Natural killer cell treated with Interleukin-12 subunit alpha and Interleukin-12 subunit beta and Interleukin-15 and Interleukin-18, amount 100 ng/mL, for 72 hours (primary cell): Measurements from ENCODE around the gene HID1. TPM values are rescaled to one million over a fixed set of nuclear protein-coding genes. Genes with fewer than 3 reads are reported as not detected.

Source experiments
- ATAC-seq, 2 donors: fragments of 150-1000 bp; cut with Tn5 transposase in 1 of 2; sonication (Bioruptor Pico), chemical (Tn5 transposase) in 1 of 2; 2 replicates each; pipeline ENCODE4 v1.10.0; 2021
- DNase-seq: peaks from one replicate; pipeline ENCODE4 v3.0.0; 2022; ENCODE audit warnings: low spot score
- H3K27ac Mint-ChIP-seq, 2 donors: 1 replicate in 1 of 2; 2 replicates in 1 of 2; pipeline ENCODE4 v1.8.0; 2022; ENCODE audit warnings: mixed read lengths in 2 of 2, mild to moderate bottlenecking in 1 of 2, moderate library complexity in 1 of 2
- H3K27me3 Mint-ChIP-seq, 2 donors: 1 replicate in 1 of 2; 2 replicates in 1 of 2; pipeline ENCODE4 v1.8.0; 2022; ENCODE audit warnings: mixed read lengths in 2 of 2
- H3K36me3 Mint-ChIP-seq: one replicate; pipeline ENCODE4 v1.8.0; 2022; ENCODE audit warnings: mixed read lengths
- H3K4me1 Mint-ChIP-seq, 2 donors: 1 replicate in 1 of 2; 2 replicates in 1 of 2; pipeline ENCODE4 v1.8.0; 2022; ENCODE audit warnings: low read depth in 2 of 2, mixed read lengths in 2 of 2, mild to moderate bottlenecking in 1 of 2
- H3K4me3 Mint-ChIP-seq: one replicate; pipeline ENCODE4 v1.8.0; 2022; ENCODE audit warnings: mixed read lengths
- H3K9me3 Mint-ChIP-seq: 2 replicates; pipeline ENCODE4 v1.8.0; 2022; ENCODE audit warnings: mixed read lengths
- total RNA-seq, 2 donors: library from RNA; stranded (reverse); gene quantifications; one replicate each; pipeline ENCODE4 v1.2.3, GENCODE V29; 2022

HID1 gene
- total RNA-seq: under 1 TPM; 0.47 to 0.83 TPM

- peak within 1 kb of the TSS in 1 of 2 donors; percentile 56 for H3K27ac Mint-ChIP-seq
- H3K9me3 Mint-ChIP-seq: no peaks in the 10 kb centered on the region
- H3K27me3 Mint-ChIP-seq: peaks cover 8 to 13% of the 10 kb centered on the region in 2 donors
These were observed at the start of gene HID1 for GRCh38 chr17:74972107-74972972. HID1 (minus strand) TSS chr17:74972759; CDS start chr17:74972656, 103 bp downstream.

GRCh38 chr17:75020331-75021110 lies 48.0 kb upstream of the HID1 start:
- Mint-ChIP-seq H3K27ac (no peak overlapping the region), H3K4me3 (no peak overlapping the region), H3K9me3 (no peaks in the 10 kb centered on the region), H3K36me3 (peaks cover 12% of the 10 kb centered on the region), H3K4me1 (peaks cover 4 to 15% of the 10 kb centered on the region in 2 donors), H3K27me3 (no peaks in the 10 kb centered on the region)
- DNase-seq (no peak), ATAC-seq (no peak)

More at GRCh38 chr17:74972107-74972972, at the start of gene HID1:
- Mint-ChIP-seq H3K4me1 (peaks cover 5 to 6% of the 10 kb centered on the region in 2 donors), H3K4me3 (peak within 1 kb of the TSS; percentile 87), H3K36me3 (no peaks in the 10 kb centered on the region)
- ATAC-seq (peak; percentile 84 to 91), DNase-seq (no peak)

GRCh38 chr17:75019710-75020109 lies 47.2 kb upstream of the HID1 start:
- Mint-ChIP-seq H3K9me3 (no peaks in the 10 kb centered on the region), H3K27ac (no peak overlapping the region), H3K4me1 (peaks cover 3 to 16% of the 10 kb centered on the region in 2 donors), H3K27me3 (no peaks in the 10 kb centered on the region), H3K4me3 (no peak overlapping the region), H3K36me3 (peaks cover 17% of the 10 kb centered on the region)
- no peak for DNase-seq
- ATAC-seq: no peak

GRCh38 chr17:75019146-75019545 lies 46.6 kb upstream of the HID1 start:
- Mint-ChIP-seq H3K36me3 (peaks cover 17% of the 10 kb centered on the region), H3K27me3 (no peaks in the 10 kb centered on the region)

GRCh38 chr17:75013092-75013559 lies 40.6 kb upstream of the HID1 start:
- DNase-seq (no peak), ATAC-seq (no peak)
- H3K4me1 Mint-ChIP-seq: peaks cover 19 to 30% of the 10 kb centered on the region in 2 donors
- peak overlapping the region; percentile 82 to 83 for H3K27ac Mint-ChIP-seq
- H3K27me3 Mint-ChIP-seq: no peaks in the 10 kb centered on the region
- H3K9me3 Mint-ChIP-seq: no peaks in the 10 kb centered on the region
- peak overlapping the region; percentile 87 for H3K4me3 Mint-ChIP-seq
- H3K36me3 Mint-ChIP-seq: peaks cover 10% of the 10 kb centered on the region

More at GRCh38 chr17:75019146-75019545, 46.6 kb upstream of the HID1 start:
- Mint-ChIP-seq H3K27ac (no peak overlapping the region), H3K4me1 (peaks cover 4 to 16% of the 10 kb centered on the region in 2 donors), H3K4me3 (no peak overlapping the region), H3K9me3 (no peaks in the 10 kb centered on the region)
- DNase-seq: no peak
- ATAC-seq: no peak

- ATAC-seq (peak; percentile 95 to 96), DNase-seq (peak; percentile 89)
- Mint-ChIP-seq H3K9me3 (no peaks in the 10 kb centered on the region), H3K27ac (peak within 1 kb of the TSS; percentile 82 to 83), H3K27me3 (no peaks in the 10 kb centered on the region), H3K4me1 (peaks cover 19 to 30% of the 10 kb centered on the region in 2 donors), H3K4me3 (peak within 1 kb of the TSS; percentile 87), H3K36me3 (peaks cover 10% of the 10 kb centered on the region)
These were observed 40.0 kb upstream of the HID1 start, which contains the start of gene MRPL58 for GRCh38 chr17:75012346-75013091. MRPL58 (plus strand) TSS chr17:75012670; CDS start chr17:75012687, 17 bp downstream.

GRCh38 chr17:75012096-75012345 lies 39.5 kb upstream of the HID1 start:
- Mint-ChIP-seq H3K4me1 (peaks cover 19 to 30% of the 10 kb centered on the region in 2 donors), H3K27me3 (no peaks in the 10 kb centered on the region), H3K9me3 (no peaks in the 10 kb centered on the region), H3K4me3 (peak overlapping the region; percentile 87), H3K36me3 (peaks cover 10% of the 10 kb centered on the region), H3K27ac (peak overlapping the region; percentile 82 to 83)
- DNase-seq (no peak), ATAC-seq (no peak)

GRCh38 chr17:75011401-75012095 lies 39.0 kb upstream of the HID1 start:
- Mint-ChIP-seq H3K27me3 (no peaks in the 10 kb centered on the region), H3K4me3 (peak overlapping the region; percentile 87), H3K36me3 (peaks cover 10% of the 10 kb centered on the region), H3K4me1 (peaks cover 19 to 30% of the 10 kb centered on the region in 2 donors), H3K27ac (peak overlapping the region; percentile 82 to 83), H3K9me3 (no peaks in the 10 kb centered on the region)
- DNase-seq: no peak
- no peak for ATAC-seq

- peak overlapping the region; percentile 16 to 82 for H3K27ac Mint-ChIP-seq
- peaks cover 0 to 3% of the 10 kb centered on the region in 2 donors for H3K27me3 Mint-ChIP-seq
- DNase-seq (no peak), ATAC-seq (no peak)
- H3K9me3 Mint-ChIP-seq: no peaks in the 10 kb centered on the region
- no peak overlapping the region for H3K4me3 Mint-ChIP-seq
- peaks cover 19 to 26% of the 10 kb centered on the region in 2 donors for H3K4me1 Mint-ChIP-seq
- H3K36me3 Mint-ChIP-seq: peaks cover 10% of the 10 kb centered on the region
These were observed 38.3 kb upstream of the HID1 start for GRCh38 chr17:75010683-75011400.

GRCh38 chr17:75009139-75009724 lies 36.7 kb upstream of the HID1 start:
- peaks cover 15 to 19% of the 10 kb centered on the region in 2 donors for H3K4me1 Mint-ChIP-seq
- H3K27me3 Mint-ChIP-seq: peaks cover 0 to 3% of the 10 kb centered on the region in 2 donors
- ATAC-seq: no peak
- no peak for DNase-seq
- H3K4me3 Mint-ChIP-seq: no peak overlapping the region
- no peak overlapping the region for H3K27ac Mint-ChIP-seq
- H3K36me3 Mint-ChIP-seq: peaks cover 5% of the 10 kb centered on the region
- no peaks in the 10 kb centered on the region for H3K9me3 Mint-ChIP-seq

GRCh38 chr17:75008373-75008772 lies 35.8 kb upstream of the HID1 start:
- Mint-ChIP-seq H3K27me3 (peaks cover 0 to 3% of the 10 kb centered on the region in 2 donors), H3K9me3 (no peaks in the 10 kb centered on the region), H3K27ac (no peak overlapping the region), H3K4me3 (no peak overlapping the region), H3K4me1 (peaks cover 9 to 11% of the 10 kb centered on the region in 2 donors), H3K36me3 (peaks cover 2% of the 10 kb centered on the region)
- ATAC-seq: no peak
- no peak for DNase-seq

- Mint-ChIP-seq H3K4me1 (peaks cover 0 to 1% of the 10 kb centered on the region in 2 donors), H3K4me3 (no peak overlapping the region), H3K36me3 (no peaks in the 10 kb centered on the region), H3K27ac (no peak overlapping the region), H3K9me3 (no peaks in the 10 kb centered on the region), H3K27me3 (peaks cover 0 to 3% of the 10 kb centered on the region in 2 donors)
- no peak for DNase-seq
- ATAC-seq: no peak
These were observed 34.1 kb upstream of the HID1 start for GRCh38 chr17:75006653-75007052.
